PC-9 (cell line): ENCODE results near the gene FAH. TPM values are rescaled to one million over a fixed set of nuclear protein-coding genes. Genes with fewer than 3 reads are reported as not detected.

Source experiments
- BruUV-seq: library from RNA; stranded (reverse); fragments of 400-500 nt; replicated peaks from 2 replicates; lab custom pipeline; 2021; lab: Mats Ljungman, UMichigan
- CTCF ChIA-PET: fragments of 300-600 bp; sonication (Branson Sonifier 250); formaldehyde crosslinking; loops from one replicate; lab custom pipeline; 2022; ENCODE audit warnings: antibody characterized with exemption; lab: Charles Lee
- POLR2A ChIA-PET: fragments of 300-600 bp; sonication (Branson Sonifier 250); formaldehyde crosslinking; loops from one replicate; lab custom pipeline; 2022; ENCODE audit warnings: antibody characterized with exemption; ENCODE audit not compliant: unreplicated experiment; lab: Charles Lee
- DNase-seq, 2 experiments: peaks; one replicate each; pipeline versions ENCODE4 v3.0.0 to v3.0.0-alpha.2; 2015 to 2022; ENCODE audit warnings: mixed read lengths in 1 of 2
- H2AFZ ChIP-seq: fragments of 200-600 bp; sonication (generic); 2 replicates; pipeline ENCODE4 v1.8.1; 2017; ENCODE audit warnings: antibody characterized with exemption
- H3F3A ChIP-seq: fragments of 200-600 bp; sonication (generic); 2 replicates; pipeline ENCODE4 v1.8.1; 2017; ENCODE audit warnings: antibody characterized with exemption, mild to moderate bottlenecking, low read depth; ENCODE audit not compliant: insufficient read depth
- H3K27ac ChIP-seq: fragments of 200-600 bp; sonication (generic); 2 replicates; pipeline ENCODE4 v1.6.1; 2016; ENCODE audit warnings: mixed run types
- H3K27me3 ChIP-seq: fragments of 200-600 bp; sonication (generic); 2 replicates; pipeline ENCODE4 v1.6.1; 2016; ENCODE audit warnings: low read depth, mixed run types; ENCODE audit not compliant: insufficient read depth
- H3K36me3 ChIP-seq: fragments of 200-600 bp; sonication (generic); 2 replicates; pipeline ENCODE4 v1.6.1; 2016; ENCODE audit warnings: low read depth, mixed run types
- H3K4me1 ChIP-seq: fragments of 200-600 bp; sonication (generic); replicated peaks from 2 replicates; pipeline ENCODE4 v1.6.1; 2016; ENCODE audit warnings: mixed run types; ENCODE audit not compliant: insufficient read depth
- H3K4me2 ChIP-seq: fragments of 200-600 bp; sonication (generic); 2 replicates; pipeline ENCODE4 v1.6.1; 2017; ENCODE audit warnings: mixed run types
- H3K4me3 ChIP-seq: fragments of 200-600 bp; sonication (generic); 2 replicates; pipeline ENCODE4 v1.6.1; 2016; ENCODE audit warnings: mixed run types
- H3K79me2 ChIP-seq: fragments of 200-600 bp; sonication (generic); 2 replicates; pipeline ENCODE4 v1.6.1; 2017; ENCODE audit warnings: low read depth, mixed run types
- H3K9me2 ChIP-seq: fragments of 200-600 bp; sonication (generic); 2 replicates; pipeline ENCODE4 v1.8.1; 2017; ENCODE audit warnings: mild to moderate bottlenecking; ENCODE audit not compliant: insufficient read depth
- H3K9me3 ChIP-seq: fragments of 200-600 bp; sonication (generic); 2 replicates; pipeline ENCODE4 v1.8.1; 2016; ENCODE audit warnings: low read depth; ENCODE audit not compliant: insufficient read depth
- H4K20me1 ChIP-seq: fragments of 200-600 bp; sonication (generic); 2 replicates; pipeline ENCODE4 v1.8.1; 2017; ENCODE audit not compliant: insufficient read depth
- EZH2 ChIP-seq: fragments of 200-600 bp; sonication (generic); IDR thresholded peaks from 2 replicates; pipeline ENCODE4 v1.8.0; 2017; ENCODE audit warnings: antibody characterized with exemption, low read depth
- intact Hi-C: fragments of 100-400 bp; cut with micrococcal nuclease; formaldehyde crosslinking; loops from one replicate; pipeline ENCODE4 v1.10.0; 2022; ENCODE audit not compliant: unreplicated experiment
- total RNA-seq: library from RNA; stranded (reverse); gene quantifications from 2 replicates; pipeline ENCODE4 v1.2.3, GENCODE V29; 2021
- TF ChIP-seq, protein P1 (sequence below): fragments of 200-600 bp; sonication (generic); conservative IDR thresholded peaks from 2 replicates; pipeline ENCODE4 v1.6.1; 2017; ENCODE audit warnings: mixed run types, antibody characterized with exemption, mild to moderate bottlenecking, moderate library complexity

The FAH gene
- total RNA-seq, 1 experiment from 2014 or later: 75.5 TPM

GRCh38 chr15:80138961-80139360, 13.8 kb upstream of the FAH start:
- TF ChIP-seq, protein P1, sequence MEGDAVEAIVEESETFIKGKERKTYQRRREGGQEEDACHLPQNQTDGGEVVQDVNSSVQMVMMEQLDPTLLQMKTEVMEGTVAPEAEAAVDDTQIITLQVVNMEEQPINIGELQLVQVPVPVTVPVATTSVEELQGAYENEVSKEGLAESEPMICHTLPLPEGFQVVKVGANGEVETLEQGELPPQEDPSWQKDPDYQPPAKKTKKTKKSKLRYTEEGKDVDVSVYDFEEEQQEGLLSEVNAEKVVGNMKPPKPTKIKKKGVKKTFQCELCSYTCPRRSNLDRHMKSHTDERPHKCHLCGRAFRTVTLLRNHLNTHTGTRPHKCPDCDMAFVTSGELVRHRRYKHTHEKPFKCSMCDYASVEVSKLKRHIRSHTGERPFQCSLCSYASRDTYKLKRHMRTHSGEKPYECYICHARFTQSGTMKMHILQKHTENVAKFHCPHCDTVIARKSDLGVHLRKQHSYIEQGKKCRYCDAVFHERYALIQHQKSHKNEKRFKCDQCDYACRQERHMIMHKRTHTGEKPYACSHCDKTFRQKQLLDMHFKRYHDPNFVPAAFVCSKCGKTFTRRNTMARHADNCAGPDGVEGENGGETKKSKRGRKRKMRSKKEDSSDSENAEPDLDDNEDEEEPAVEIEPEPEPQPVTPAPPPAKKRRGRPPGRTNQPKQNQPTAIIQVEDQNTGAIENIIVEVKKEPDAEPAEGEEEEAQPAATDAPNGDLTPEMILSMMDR: no peak
- TF ChIP-seq EZH2: no peak
- Histone ChIP-seq H3K4me1 (no peaks in the 10 kb centered on the region), H3K27ac (no peak overlapping the region), H2AFZ (no peak overlapping the region), H3K27me3 (no peaks in the 10 kb centered on the region), H3K79me2 (no peaks in the 10 kb centered on the region), H4K20me1 (no peaks in the 10 kb centered on the region), H3F3A (peaks cover 19% of the 10 kb centered on the region; the same call in 1 of the 2 replicates), H3K4me2 (no peak overlapping the region), H3K9me3 (peaks cover 3% of the 10 kb centered on the region; the same call in 1 of the 2 replicates), H3K36me3 (peaks cover 19% of the 10 kb centered on the region; the same call in 1 of the 2 replicates), H3K9me2 (no peaks in the 10 kb centered on the region), H3K4me3 (no peak overlapping the region)
- ChIA-PET CTCF (no interaction called here), POLR2A (no interaction called here)
- no peak for DNase-seq
- BruUV-seq: no TSS peak
- intact Hi-C loops: no loop called here

DNA sequence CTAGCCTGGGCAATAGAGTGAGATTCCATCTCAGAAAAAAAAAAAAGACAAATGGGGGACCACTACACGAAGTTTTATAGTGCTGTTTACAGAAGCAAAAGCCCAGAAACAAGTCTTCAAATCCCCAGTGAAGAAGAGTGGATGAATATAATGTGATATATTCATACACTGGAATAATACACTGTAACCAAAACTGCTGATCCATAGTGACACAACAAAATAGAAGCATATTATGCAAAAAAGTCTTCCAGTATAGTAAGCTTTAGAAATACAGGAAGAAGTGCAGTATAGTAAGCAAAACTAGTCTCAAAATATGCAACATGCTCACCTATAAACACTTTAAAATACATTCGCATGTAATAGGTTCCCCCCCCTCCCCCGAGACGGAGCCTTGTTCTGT, 11.9 kb upstream of the FAH start:
- Histone ChIP-seq H3K9me2 (no peaks in the 10 kb centered on the region), H3K4me3 (no peak overlapping the region), H4K20me1 (no peaks in the 10 kb centered on the region), H3K36me3 (peaks cover 11% of the 10 kb centered on the region; the same call in 1 of the 2 replicates), H3K79me2 (no peaks in the 10 kb centered on the region), H3K4me1 (no peaks in the 10 kb centered on the region), H2AFZ (no peak overlapping the region), H3K4me2 (no peak overlapping the region), H3F3A (peaks cover 22% of the 10 kb centered on the region; the same call in 1 of the 2 replicates), H3K27me3 (no peaks in the 10 kb centered on the region), H3K27ac (no peak overlapping the region), H3K9me3 (peaks cover 3% of the 10 kb centered on the region; the same call in 1 of the 2 replicates)
- intact Hi-C loops: no loop called here
- no TSS peak for BruUV-seq
- CTCF ChIA-PET: no interaction called here
- DNase-seq: no peak
- POLR2A ChIA-PET: no interaction called here
- TF ChIP-seq, protein P1: no peak
- no peak for TF ChIP-seq EZH2

GRCh38 chr15:80141916-80142598, 10.7 kb upstream of the FAH start:
- Histone ChIP-seq H3K9me2 (no peaks in the 10 kb centered on the region), H3K36me3 (peaks cover 9% of the 10 kb centered on the region; the same call in 1 of the 2 replicates), H3K9me3 (peaks cover under 1% of the 10 kb centered on the region; the same call in 1 of the 2 replicates), H2AFZ (no peak overlapping the region), H4K20me1 (no peaks in the 10 kb centered on the region), H3K4me2 (no peak overlapping the region), H3K4me3 (no peak overlapping the region), H3K4me1 (no peaks in the 10 kb centered on the region), H3K27me3 (no peaks in the 10 kb centered on the region), H3F3A (peaks cover 17% of the 10 kb centered on the region; the same call in 1 of the 2 replicates), H3K27ac (no peak overlapping the region), H3K79me2 (no peaks in the 10 kb centered on the region)
- TF ChIP-seq, protein P1: no peak
- TF ChIP-seq EZH2: no peak
- BruUV-seq: no TSS peak
- intact Hi-C loops: no loop called here
- DNase-seq: no peak
- POLR2A ChIA-PET: no interaction called here
- CTCF ChIA-PET: no interaction called here
